ENCODE results near the gene SYNRG. TPM values are rescaled to one million over a fixed set of nuclear protein-coding genes. Genes with fewer than 3 reads are reported as not detected.

SYNRG gene
- total and polyA plus RNA-seq, 2 of the 13 experiments (the other 11 are each of a cell fraction or from before 2014, with no cell fraction given), result 7.3 to 8.7 TPM

DNA sequence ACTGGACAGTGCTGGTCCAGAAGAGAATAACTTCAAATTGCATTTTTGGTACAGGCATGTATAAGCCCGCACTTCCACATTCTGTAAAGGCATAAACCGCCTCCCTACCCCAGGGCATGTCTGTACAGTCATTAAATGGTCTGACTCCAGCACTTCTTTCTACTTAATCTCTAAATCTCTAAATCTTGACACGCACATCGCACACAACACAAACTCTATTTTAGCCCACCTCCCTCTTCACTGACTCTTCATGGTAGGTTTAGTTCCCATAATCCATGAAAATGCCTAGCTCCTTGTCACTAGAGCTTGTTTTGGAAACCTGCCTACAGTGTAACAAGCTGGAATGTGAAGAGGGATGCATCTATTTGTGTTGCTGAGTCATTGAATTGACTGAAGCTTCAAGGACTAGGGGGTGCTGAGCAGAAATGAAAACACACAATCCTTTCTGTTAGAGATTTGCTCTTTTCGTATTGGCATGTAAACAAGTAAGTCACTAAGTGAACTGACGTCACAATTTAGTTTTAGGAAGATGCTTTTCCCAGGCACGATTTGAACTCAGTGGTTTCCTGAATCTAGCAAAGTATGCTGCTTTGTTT, 121.1 kb downstream of the SYNRG start (continued):
- TF ChIP-seq ZNF101 (CRISPR knock-in tag; IDR thresholded peaks at IDR 0.05; ENCODE audit: borderline replicate concordance, low read depth), result no peak
- no peak for TF ChIP-seq ZNF768 (CRISPR knock-in tag; IDR thresholded peaks at IDR 0.05)
- TF ChIP-seq, protein P1, sequence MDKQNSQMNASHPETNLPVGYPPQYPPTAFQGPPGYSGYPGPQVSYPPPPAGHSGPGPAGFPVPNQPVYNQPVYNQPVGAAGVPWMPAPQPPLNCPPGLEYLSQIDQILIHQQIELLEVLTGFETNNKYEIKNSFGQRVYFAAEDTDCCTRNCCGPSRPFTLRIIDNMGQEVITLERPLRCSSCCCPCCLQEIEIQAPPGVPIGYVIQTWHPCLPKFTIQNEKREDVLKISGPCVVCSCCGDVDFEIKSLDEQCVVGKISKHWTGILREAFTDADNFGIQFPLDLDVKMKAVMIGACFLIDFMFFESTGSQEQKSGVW (CRISPR knock-in tag; IDR thresholded peaks at IDR 0.05; ENCODE audit: borderline replicate concordance), result no peak
- TF ChIP-seq SKI (IDR thresholded peaks at IDR 0.05; ENCODE audit: partially characterized antibody), result no peak
- TF ChIP-seq, protein P2, sequence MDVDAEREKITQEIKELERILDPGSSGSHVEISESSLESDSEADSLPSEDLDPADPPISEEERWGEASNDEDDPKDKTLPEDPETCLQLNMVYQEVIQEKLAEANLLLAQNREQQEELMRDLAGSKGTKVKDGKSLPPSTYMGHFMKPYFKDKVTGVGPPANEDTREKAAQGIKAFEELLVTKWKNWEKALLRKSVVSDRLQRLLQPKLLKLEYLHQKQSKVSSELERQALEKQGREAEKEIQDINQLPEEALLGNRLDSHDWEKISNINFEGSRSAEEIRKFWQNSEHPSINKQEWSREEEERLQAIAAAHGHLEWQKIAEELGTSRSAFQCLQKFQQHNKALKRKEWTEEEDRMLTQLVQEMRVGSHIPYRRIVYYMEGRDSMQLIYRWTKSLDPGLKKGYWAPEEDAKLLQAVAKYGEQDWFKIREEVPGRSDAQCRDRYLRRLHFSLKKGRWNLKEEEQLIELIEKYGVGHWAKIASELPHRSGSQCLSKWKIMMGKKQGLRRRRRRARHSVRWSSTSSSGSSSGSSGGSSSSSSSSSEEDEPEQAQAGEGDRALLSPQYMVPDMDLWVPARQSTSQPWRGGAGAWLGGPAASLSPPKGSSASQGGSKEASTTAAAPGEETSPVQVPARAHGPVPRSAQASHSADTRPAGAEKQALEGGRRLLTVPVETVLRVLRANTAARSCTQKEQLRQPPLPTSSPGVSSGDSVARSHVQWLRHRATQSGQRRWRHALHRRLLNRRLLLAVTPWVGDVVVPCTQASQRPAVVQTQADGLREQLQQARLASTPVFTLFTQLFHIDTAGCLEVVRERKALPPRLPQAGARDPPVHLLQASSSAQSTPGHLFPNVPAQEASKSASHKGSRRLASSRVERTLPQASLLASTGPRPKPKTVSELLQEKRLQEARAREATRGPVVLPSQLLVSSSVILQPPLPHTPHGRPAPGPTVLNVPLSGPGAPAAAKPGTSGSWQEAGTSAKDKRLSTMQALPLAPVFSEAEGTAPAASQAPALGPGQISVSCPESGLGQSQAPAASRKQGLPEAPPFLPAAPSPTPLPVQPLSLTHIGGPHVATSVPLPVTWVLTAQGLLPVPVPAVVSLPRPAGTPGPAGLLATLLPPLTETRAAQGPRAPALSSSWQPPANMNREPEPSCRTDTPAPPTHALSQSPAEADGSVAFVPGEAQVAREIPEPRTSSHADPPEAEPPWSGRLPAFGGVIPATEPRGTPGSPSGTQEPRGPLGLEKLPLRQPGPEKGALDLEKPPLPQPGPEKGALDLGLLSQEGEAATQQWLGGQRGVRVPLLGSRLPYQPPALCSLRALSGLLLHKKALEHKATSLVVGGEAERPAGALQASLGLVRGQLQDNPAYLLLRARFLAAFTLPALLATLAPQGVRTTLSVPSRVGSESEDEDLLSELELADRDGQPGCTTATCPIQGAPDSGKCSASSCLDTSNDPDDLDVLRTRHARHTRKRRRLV (CRISPR knock-in tag; IDR thresholded peaks at IDR 0.05), result no peak
- no peak for TF ChIP-seq ETV6 (CRISPR knock-in tag; conservative IDR thresholded peaks at IDR 0.05)
- TF ChIP-seq, protein P3, sequence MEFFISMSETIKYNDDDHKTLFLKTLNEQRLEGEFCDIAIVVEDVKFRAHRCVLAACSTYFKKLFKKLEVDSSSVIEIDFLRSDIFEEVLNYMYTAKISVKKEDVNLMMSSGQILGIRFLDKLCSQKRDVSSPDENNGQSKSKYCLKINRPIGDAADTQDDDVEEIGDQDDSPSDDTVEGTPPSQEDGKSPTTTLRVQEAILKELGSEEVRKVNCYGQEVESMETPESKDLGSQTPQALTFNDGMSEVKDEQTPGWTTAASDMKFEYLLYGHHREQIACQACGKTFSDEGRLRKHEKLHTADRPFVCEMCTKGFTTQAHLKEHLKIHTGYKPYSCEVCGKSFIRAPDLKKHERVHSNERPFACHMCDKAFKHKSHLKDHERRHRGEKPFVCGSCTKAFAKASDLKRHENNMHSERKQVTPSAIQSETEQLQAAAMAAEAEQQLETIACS (CRISPR knock-in tag; IDR thresholded peaks at IDR 0.05), result no peak
- no peak for TF ChIP-seq ZNF850 (CRISPR knock-in tag; conservative IDR thresholded peaks at IDR 0.05)
- no peak for TF ChIP-seq ZNF572 (CRISPR knock-in tag; IDR thresholded peaks at IDR 0.05)
- TF ChIP-seq NFRKB (IDR thresholded peaks at IDR 0.05), result no peak
- no peak for TF ChIP-seq ISX (CRISPR knock-in tag; conservative IDR thresholded peaks at IDR 0.05)
- TF ChIP-seq, protein P4, sequence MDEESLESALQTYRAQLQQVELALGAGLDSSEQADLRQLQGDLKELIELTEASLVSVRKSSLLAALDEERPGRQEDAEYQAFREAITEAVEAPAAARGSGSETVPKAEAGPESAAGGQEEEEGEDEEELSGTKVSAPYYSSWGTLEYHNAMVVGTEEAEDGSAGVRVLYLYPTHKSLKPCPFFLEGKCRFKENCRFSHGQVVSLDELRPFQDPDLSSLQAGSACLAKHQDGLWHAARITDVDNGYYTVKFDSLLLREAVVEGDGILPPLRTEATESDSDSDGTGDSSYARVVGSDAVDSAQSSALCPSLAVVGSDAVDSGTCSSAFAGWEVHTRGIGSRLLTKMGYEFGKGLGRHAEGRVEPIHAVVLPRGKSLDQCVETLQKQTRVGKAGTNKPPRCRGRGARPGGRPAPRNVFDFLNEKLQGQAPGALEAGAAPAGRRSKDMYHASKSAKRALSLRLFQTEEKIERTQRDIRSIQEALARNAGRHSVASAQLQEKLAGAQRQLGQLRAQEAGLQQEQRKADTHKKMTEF (CRISPR knock-in tag; IDR thresholded peaks at IDR 0.05), result peak; percentile 62; the same call in 1 of the 2 replicates
- TF ChIP-seq ZNF816 (CRISPR knock-in tag; IDR thresholded peaks at IDR 0.05; ENCODE audit: borderline replicate concordance), result no peak
- TF ChIP-seq GATAD1 (CRISPR knock-in tag; IDR thresholded peaks at IDR 0.05), result no peak; the same call in 1 of the 2 replicates
- no peak for TF ChIP-seq ZBTB38 (CRISPR knock-in tag; IDR thresholded peaks at IDR 0.05)
- TF ChIP-seq SMYD3 (CRISPR knock-in tag; IDR thresholded peaks at IDR 0.05), result no peak
- TF ChIP-seq, protein P5, sequence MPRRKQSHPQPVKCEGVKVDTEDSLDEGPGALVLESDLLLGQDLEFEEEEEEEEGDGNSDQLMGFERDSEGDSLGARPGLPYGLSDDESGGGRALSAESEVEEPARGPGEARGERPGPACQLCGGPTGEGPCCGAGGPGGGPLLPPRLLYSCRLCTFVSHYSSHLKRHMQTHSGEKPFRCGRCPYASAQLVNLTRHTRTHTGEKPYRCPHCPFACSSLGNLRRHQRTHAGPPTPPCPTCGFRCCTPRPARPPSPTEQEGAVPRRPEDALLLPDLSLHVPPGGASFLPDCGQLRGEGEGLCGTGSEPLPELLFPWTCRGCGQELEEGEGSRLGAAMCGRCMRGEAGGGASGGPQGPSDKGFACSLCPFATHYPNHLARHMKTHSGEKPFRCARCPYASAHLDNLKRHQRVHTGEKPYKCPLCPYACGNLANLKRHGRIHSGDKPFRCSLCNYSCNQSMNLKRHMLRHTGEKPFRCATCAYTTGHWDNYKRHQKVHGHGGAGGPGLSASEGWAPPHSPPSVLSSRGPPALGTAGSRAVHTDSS (CRISPR knock-in tag; conservative IDR thresholded peaks at IDR 0.05), result no peak
- TF ChIP-seq SRSF9 (IDR thresholded peaks at IDR 0.05; ENCODE audit: borderline replicate concordance, insufficient read depth, low read depth, low read length, poor library complexity, severe bottlenecking), result no peak
- TF ChIP-seq, protein P6, sequence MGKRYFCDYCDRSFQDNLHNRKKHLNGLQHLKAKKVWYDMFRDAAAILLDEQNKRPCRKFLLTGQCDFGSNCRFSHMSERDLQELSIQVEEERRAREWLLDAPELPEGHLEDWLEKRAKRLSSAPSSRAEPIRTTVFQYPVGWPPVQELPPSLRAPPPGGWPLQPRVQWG (CRISPR knock-in tag; IDR thresholded peaks at IDR 0.05; ENCODE audit: borderline replicate concordance, low read depth), result no peak
- no peak for TF ChIP-seq ZFX (CRISPR knock-in tag; IDR thresholded peaks at IDR 0.05; ENCODE audit: low read depth)

Measured in HepG2 (cell line).